WERI-Rb-1 (cell line): ENCODE data around the gene GRIK3.

ENCODE experiments used
- DNase-seq: peaks from one replicate; pipeline ENCODE4 v3.0.0-alpha.2; 2020
- H3K27ac ChIP-seq: fragments of 250-450 bp; sonication (Bioruptor Pico); 2 replicates; pipeline ENCODE4 v1.5.1; 2020; ENCODE audit warnings: mild to moderate bottlenecking, moderate library complexity
- H3K27me3 ChIP-seq: fragments of 250-450 bp; sonication (Bioruptor Pico); 2 replicates; pipeline ENCODE4 v1.5.1; 2021; ENCODE audit warnings: mild to moderate bottlenecking, low read depth, moderate library complexity; ENCODE audit not compliant: insufficient read depth, severe bottlenecking
- H3K36me3 ChIP-seq: fragments of 250-450 bp; sonication (Bioruptor Pico); 2 replicates; pipeline ENCODE4 v1.5.1; 2020; ENCODE audit warnings: mild to moderate bottlenecking, moderate library complexity
- H3K4me3 ChIP-seq: 2 replicates; pipeline ENCODE4 v1.5.1; 2011; ENCODE audit warnings: low read depth, mild to moderate bottlenecking, control low read depth, low read length
- H3K9me3 ChIP-seq: fragments of 250-450 bp; sonication (Bioruptor Pico); 2 replicates; pipeline ENCODE4 v1.5.1; 2021; ENCODE audit warnings: mild to moderate bottlenecking, moderate library complexity; ENCODE audit not compliant: severe bottlenecking
- CTCF ChIP-seq: IDR thresholded peaks from 2 replicates; pipeline ENCODE4 v1.5.1; 2011; ENCODE audit warnings: low read depth, mild to moderate bottlenecking, control low read depth, inconsistent platforms, low read length

The GRIK3 gene

GRCh38 chr1:36994868-36995267 is 39.4 kb downstream of the GRIK3 start:
- TF ChIP-seq CTCF, result no peak
- Histone ChIP-seq H3K9me3 (no peaks in the 10 kb centered on the region), H3K27ac (no peak overlapping the region), H3K4me3 (no peak overlapping the region), H3K27me3 (no peaks in the 10 kb centered on the region), H3K36me3 (peaks cover 54% of the 10 kb centered on the region)
- no peak for DNase-seq

GRCh38 chr1:36994294-36994693 is 40.0 kb downstream of the GRIK3 start:
- no peaks in the 10 kb centered on the region for H3K9me3 ChIP-seq
- H3K4me3 ChIP-seq, result no peak overlapping the region
- no peak for DNase-seq
- no peak overlapping the region for H3K27ac ChIP-seq
- H3K36me3 ChIP-seq, result peaks cover 48% of the 10 kb centered on the region
- H3K27me3 ChIP-seq, result no peaks in the 10 kb centered on the region
- no peak for TF ChIP-seq CTCF

- Histone ChIP-seq H3K27ac (no peak overlapping the region), H3K9me3 (no peaks in the 10 kb centered on the region), H3K4me3 (no peak overlapping the region), H3K36me3 (peaks cover 40% of the 10 kb centered on the region), H3K27me3 (no peaks in the 10 kb centered on the region)
- DNase-seq, result no peak
- TF ChIP-seq CTCF, result no peak
These were observed 42.0 kb downstream of the GRIK3 start for GRCh38 chr1:36992139-36992943.

- no peak overlapping the region for H3K27ac ChIP-seq
- H3K27me3 ChIP-seq, result no peaks in the 10 kb centered on the region
- H3K36me3 ChIP-seq, result peaks cover 34% of the 10 kb centered on the region
- DNase-seq, result no peak
- H3K9me3 ChIP-seq, result no peaks in the 10 kb centered on the region
- no peak for TF ChIP-seq CTCF
- no peak overlapping the region for H3K4me3 ChIP-seq
These were observed 42.8 kb downstream of the GRIK3 start for GRCh38 chr1:36991551-36991950.

GRCh38 chr1:36990928-36991327 is 43.4 kb downstream of the GRIK3 start:
- Histone ChIP-seq H3K9me3 (no peaks in the 10 kb centered on the region), H3K4me3 (no peak overlapping the region), H3K27me3 (no peaks in the 10 kb centered on the region), H3K27ac (no peak overlapping the region), H3K36me3 (peaks cover 30% of the 10 kb centered on the region)
- no peak for TF ChIP-seq CTCF
- no peak for DNase-seq

GRCh38 chr1:36989241-36989640 is 45.1 kb downstream of the GRIK3 start:
- no peak for DNase-seq
- TF ChIP-seq CTCF, result no peak
- H3K27ac ChIP-seq, result no peak overlapping the region
- peaks cover 29% of the 10 kb centered on the region for H3K36me3 ChIP-seq
- no peak overlapping the region for H3K4me3 ChIP-seq
- no peaks in the 10 kb centered on the region for H3K9me3 ChIP-seq
- H3K27me3 ChIP-seq, result no peaks in the 10 kb centered on the region
